Stimulated activated CD4-positive, alpha-beta T cell treated with anti-CD3 and anti-CD28 coated beads, Interleukin-1b, Interleukin-23, amount 100 ng/mL, for 48 hours (primary cell): ENCODE data around the gene FGA.
"Not testable (repeated sequence)": the region's sequence is repeated elsewhere in the genome, so short reads cannot be mapped to it uniquely, and the experiment has no call there.

ENCODE experiments used
- DNase-seq: peaks from one replicate; pipeline ENCODE4 v3.0.0-alpha.2; 2020

The FGA gene

GRCh38 chr4:154606728-154607723 is 16.5 kb upstream of the FGA start:
- no peak for DNase-seq

GRCh38 chr4:154604696-154605200 is 14.2 kb upstream of the FGA start:
- no peak for DNase-seq

- DNase-seq, result no peak
Measured at GRCh38 chr4:154603033-154603943, 12.7 kb upstream of the FGA start.

DNA sequence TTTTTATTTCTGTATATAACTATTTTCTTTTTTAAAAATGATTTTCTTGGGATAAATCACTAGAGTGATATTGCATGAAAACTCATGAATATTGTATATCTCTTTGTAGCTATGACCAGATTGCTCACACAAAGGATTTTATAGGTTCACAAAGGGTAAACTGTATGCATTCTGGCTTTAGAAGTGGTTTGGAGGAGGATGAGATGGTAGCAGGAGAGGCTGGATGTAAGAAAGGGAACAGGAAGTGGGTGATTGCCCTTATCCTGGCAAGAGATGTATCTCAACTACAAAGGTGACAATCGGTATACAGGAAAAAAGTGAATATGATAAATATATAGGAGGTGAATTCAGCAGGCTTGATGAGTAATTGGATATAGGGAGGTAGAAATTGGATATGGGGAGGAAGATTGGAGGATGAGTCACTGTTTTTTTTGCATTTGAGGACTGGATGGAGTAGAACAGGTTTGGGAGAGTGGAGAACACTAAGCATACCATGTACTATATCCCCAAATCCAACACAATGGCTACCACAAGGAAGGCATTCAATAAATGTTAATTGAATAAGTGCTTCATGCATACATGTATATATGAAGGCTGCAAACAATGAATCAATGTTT is 12.0 kb upstream of the FGA start:
- no peak for DNase-seq

DNA sequence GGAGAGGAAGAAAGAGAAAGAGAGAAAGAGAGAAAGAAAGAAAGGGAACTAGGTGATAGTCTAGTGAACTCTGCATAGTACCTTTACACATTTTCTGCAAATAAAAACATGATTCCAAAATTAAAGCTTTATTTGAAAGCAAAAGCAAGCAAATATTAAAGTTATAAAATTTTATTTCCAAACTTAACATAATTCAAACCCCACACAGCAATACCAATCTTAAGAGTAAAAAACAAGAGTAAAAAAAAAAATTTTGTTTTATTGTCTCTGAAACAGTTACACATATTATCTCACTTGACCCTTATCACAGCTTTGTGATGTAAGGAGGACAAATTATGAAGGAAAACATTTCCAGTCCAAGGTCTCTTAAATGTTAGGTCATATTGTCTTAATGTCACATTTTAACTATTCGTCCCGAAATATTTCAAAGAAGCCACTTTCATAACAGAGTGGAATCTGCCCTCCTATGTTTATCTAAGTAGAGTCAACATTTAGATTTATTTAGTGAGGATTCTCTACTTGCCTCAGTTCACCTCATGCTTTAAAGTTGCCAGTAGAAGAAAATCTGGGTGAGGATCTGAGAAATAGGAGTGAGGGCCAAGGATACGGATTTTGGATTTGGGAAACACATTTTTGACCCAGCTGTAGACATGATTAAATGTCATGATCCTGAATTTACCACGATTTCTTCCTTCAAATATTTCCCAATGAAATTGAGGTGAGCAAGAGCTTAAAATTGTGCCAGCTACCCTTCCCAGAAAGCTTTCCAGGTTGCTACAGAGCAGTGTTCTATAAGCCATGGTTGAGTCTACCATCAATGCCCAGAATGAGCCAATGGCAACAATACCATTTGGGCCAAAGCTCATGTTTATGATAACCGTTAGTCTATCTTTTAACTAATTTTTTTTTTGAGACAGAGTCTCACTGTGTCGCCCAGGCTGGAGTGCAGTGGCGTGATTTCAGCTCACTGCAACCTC is 7.5 kb upstream of the FGA start:
- no peak for DNase-seq

- not testable (repeated sequence) for DNase-seq
Measured at GRCh38 chr4:154597281-154597680, 6.7 kb upstream of the FGA start.

GRCh38 chr4:154595807-154596206 is 5.3 kb upstream of the FGA start:
- DNase-seq, result no peak

DNA sequence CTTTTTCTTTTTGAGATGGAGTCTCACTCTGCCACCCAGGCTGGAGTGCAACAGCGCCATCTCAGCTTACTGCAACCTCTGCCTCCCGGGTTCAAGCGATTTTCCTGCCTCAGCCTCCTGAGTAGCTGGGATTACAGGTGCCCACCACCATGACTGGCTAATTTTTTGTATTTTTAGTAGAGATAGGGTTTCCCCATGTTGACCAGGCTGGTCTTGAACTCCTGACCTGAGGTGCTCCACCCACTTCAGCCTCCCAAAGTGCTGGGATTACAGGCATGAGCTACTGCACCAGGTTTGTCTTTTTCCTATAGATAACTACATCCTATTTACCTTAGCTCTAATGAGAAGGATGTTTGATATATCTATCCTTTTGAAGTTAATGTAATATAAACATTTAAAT is 3.8 kb upstream of the FGA start:
- DNase-seq, result not testable (repeated sequence)

GRCh38 chr4:154593868-154594267 is 3.3 kb upstream of the FGA start:
- no peak for DNase-seq

- no peak for DNase-seq
Measured at GRCh38 chr4:154591890-154592289, 1.3 kb upstream of the FGA start.

GRCh38 chr4:154589296-154590197 is 995 bp downstream of the FGA start:
- DNase-seq, result no peak

DNA sequence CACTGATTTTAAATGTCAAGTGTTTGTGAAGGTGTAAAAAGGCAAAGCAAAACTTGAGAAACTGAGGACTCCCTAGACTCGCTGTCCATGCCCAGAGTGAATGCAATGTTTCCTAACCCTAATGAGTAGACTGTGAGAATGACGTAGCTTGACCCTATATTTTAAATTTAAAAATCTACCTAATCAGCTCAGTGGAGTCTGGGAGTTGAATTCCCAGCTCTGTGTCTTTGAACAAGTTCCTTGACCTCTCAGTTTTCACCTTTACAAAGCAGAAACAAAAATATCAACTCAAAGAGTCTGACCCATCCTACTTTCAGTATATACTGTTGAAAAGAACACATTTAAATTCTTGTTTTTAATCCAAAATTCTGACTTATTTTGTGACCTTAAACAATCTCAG is 2.3 kb downstream of the FGA start:
- DNase-seq, result no peak

- no peak for DNase-seq
Measured at GRCh38 chr4:154586296-154587033, 4.1 kb downstream of the FGA start.

DNA sequence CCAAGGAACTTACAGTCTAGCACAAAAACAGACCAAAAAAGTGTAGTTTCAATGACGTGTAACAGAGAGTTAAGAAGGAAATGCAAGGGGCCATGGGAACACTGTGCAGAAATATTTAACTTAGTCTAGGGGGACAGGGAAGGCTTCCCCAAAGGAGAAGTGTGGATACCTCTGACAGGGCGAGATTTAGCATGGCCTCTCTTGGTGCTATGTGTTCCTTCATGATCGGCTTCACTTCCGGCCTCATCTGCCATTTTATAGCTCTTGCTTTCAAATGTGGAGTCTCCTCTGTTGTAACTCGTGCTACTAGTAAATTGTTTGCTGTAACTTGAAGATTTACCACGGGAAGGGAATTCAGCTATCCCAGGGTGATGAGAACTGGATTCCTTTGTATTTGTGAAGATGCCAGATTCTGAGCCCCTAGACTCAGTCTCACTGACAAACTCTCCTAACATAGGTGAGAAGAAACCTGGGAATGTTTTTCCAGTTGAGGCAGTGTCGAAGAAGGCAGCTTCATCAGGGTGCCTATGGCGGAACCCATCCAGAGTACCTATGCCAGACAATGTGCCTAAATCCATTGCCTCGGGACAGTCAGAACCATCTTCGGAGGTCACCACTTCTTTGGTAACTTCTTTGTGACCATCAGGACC is 5.0 kb downstream of the FGA start:
- DNase-seq, result no peak

GRCh38 chr4:154584259-154584658 is 6.3 kb downstream of the FGA start:
- no peak for DNase-seq

GRCh38 chr4:154583677-154584076 is 6.9 kb downstream of the FGA start:
- no peak for DNase-seq

DNA sequence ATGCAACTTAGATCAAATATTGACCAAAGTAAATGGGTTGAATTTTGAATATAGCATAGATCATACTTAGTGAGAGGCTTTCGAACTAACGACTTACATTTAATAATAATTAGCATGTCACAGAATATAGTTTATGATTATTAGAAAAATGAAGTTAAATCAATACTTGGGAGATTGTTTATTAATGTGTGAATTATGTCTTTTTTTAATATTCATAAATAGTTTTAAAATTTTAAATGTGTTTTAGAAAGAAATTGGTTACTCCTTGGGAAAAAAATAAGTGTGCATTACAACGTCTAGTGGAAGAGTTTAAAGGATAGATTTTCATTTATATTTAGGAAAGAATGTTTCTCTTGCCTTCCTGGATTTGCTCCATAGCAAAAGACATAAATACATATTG is 7.3 kb downstream of the FGA start:
- no peak for DNase-seq

GRCh38 chr4:154582723-154583122 is 7.8 kb downstream of the FGA start:
- DNase-seq, result no peak

- DNase-seq, result no peak
Measured at GRCh38 chr4:154579927-154580326, 10.6 kb downstream of the FGA start.
